Heart right ventricle (tissue), 16 donors: ENCODE measurements around the gene ELFN2. TPM values are rescaled to one million over a fixed set of nuclear protein-coding genes. Genes with fewer than 3 reads are reported as not detected.

Experiments used
- ATAC-seq, 8 donors: fragments of 200-7000 bp; cut with Tn5 transposase; one replicate each; pipeline ENCODE4 v1.9.1; 2020; ENCODE audit warnings: mild to moderate bottlenecking in 8 of 8, moderate library complexity in 8 of 8, moderate number of reproducible peaks in 1 of 8
- DNase-seq, 2 donors: peaks; one replicate each; pipeline ENCODE4 v3.0.0-alpha.2; 2020
- H3K27ac ChIP-seq, 10 donors: fragments of 200-600 bp; sonication (generic) in 2 of 10; one replicate each; pipeline versions ENCODE4 v1.5.0 to v1.8.0; 2020 to 2022; ENCODE audit warnings: mild to moderate bottlenecking in 3 of 10
- H3K27me3 ChIP-seq, 7 donors: fragments of 200-600 bp; one replicate each; pipeline ENCODE4 v1.8.0; 2021 to 2022; ENCODE audit warnings: mild to moderate bottlenecking in 2 of 7
- H3K36me3 ChIP-seq, 9 donors: fragments of 200-600 bp; sonication (generic) in 1 of 9; one replicate each; pipeline versions ENCODE4 v1.5.0 to v1.8.0; 2020 to 2022; ENCODE audit warnings: mild to moderate bottlenecking in 2 of 9
- H3K4me1 ChIP-seq, 9 donors: fragments of 200-600 bp; sonication (generic) in 1 of 9; one replicate each; pipeline versions ENCODE4 v1.5.0 to v1.8.0; 2020 to 2022; ENCODE audit warnings: mild to moderate bottlenecking in 4 of 9
- H3K4me3 ChIP-seq, 10 donors: fragments of 200-600 bp; sonication (generic) in 2 of 10; one replicate each; pipeline versions ENCODE4 v1.5.0 to v1.8.0; 2020 to 2022; ENCODE audit warnings: mild to moderate bottlenecking in 7 of 10, moderate library complexity in 2 of 10
- H3K9me3 ChIP-seq, 11 donors: fragments of 200-600 bp in 10 of 11; sonication (generic) in 2 of 11; one replicate each; pipeline versions ENCODE4 v1.5.0 to v1.8.0; 2013 to 2022; ENCODE audit warnings: mild to moderate bottlenecking in 2 of 11, control low read depth in 1 of 11, moderate library complexity in 1 of 11
- CTCF ChIP-seq, 9 donors: fragments of 200-600 bp; sonication (generic) in 2 of 9; IDR thresholded peaks; one replicate each; pipeline versions ENCODE4 v1.5.0 to v1.8.0; 2021 to 2022; ENCODE audit warnings: antibody characterized with exemption in 9 of 9, mild to moderate bottlenecking in 5 of 9, moderate library complexity in 1 of 9
- WGBS, 2 donors: extraction: QIAGEN DNeasy Blood & Tissue Kit; methylation state at CpG; one replicate each; pipeline ENCODE4 v1.1.7; 2013; ENCODE audit warnings: inconsistent platforms in 1 of 2; 5-methylcytosine and 5-hydroxymethylcytosine counted together
- intact Hi-C, 10 donors: fragments of 100-400 bp; cut with DNase I; formaldehyde crosslinking; loops; one replicate each; pipeline versions ENCODE4 v1.11.1 to v1.14.2; 2022
- polyA plus RNA-seq, 2 donors: library from polyadenylated mRNA; stranded (reverse); fragments of 200-250 nt; gene quantifications; one replicate each; pipeline ENCODE4 v1.2.3, GENCODE V29; 2013
- total RNA-seq, 10 donors: library from RNA; stranded (reverse); fragmentation: NEBNext Ultra II Directional in 3 of 10; extraction: Animal tissue kit (Norgen Biotek cat#: 25700) in 3 of 10; gene quantifications; one replicate each; pipeline versions ENCODE4 v1.2.1 to v1.2.4, GENCODE V29; 2021 to 2023
- donor health status: Arrhythmogenic right ventricular cardiomyopathy.
- donor health status: ischemic (EF 13 %, LVEDD 7.1; RV severe dilation, severe dysfunction).
- donor health status: healthy with polysubstance abuse.
- donor health status: DM: no; HTN: yes; CAD: no.
- donor health status: DM: no; HTN: no; CAD: no.
- donor health status: ischemic (EF 25% LVEDD 6.9; RV normal size, moderate dysfunction).
- donor health status: ischemic (EF 25% LVEDD 5.7; RV mildly dilated, moderate dysfunction).
- donor health status: healthy.
- donor health status: DM: yes; HTN: yes; CAD: no.
- donor health status: Ischemic cardiomyopathy.
- donor health status: ischemic (EF 35%, LVEDD 5.7; RV mildly dilated, moderate dysfunction).
- donor health status: nonischemic (EF 11% LVEDD 7.7; RV severe dilation, severe dysfunction).
- donor health status: DM: yes; HTN: yes; CAD: no.
- donor health status: PGD.
- donor health status: ischemic (EF 29% LVEDD 5.4; RV normal size, mild dysfunction).
- donor health status: nonischemic (EF 23%, LVEDD 6.1; RV moderate dilation, normal function).

Gene ELFN2
- total and polyA plus RNA-seq, 12 donors, result under 0.01 to 0.21 (median 0.05) TPM; not detected in 4

- H3K27me3 ChIP-seq, result peaks cover 0 to 61% (median 15%) of the 10 kb centered on the region in 7 donors
- no peaks in the 10 kb centered on the region for H3K36me3 ChIP-seq
- TF ChIP-seq CTCF (IDR thresholded peaks at IDR 0.05), result no peak
- DNase-seq (no peak), ATAC-seq (no peak)
- no peaks in the 10 kb centered on the region for H3K4me1 ChIP-seq
- intact Hi-C loops, result no loop called here
- no peak overlapping the region for H3K27ac ChIP-seq
- H3K4me3 ChIP-seq, result no peak overlapping the region
- H3K9me3 ChIP-seq, result no peaks in the 10 kb centered on the region
- 74 to 77% methylated on average over 10 of the region's 10 CpGs for WGBS, 2 donors
Observed at GRCh38 chr22:37357446-37358075, 69.7 kb downstream of the ELFN2 start.

GRCh38 chr22:37356922-37357321, 70.4 kb downstream of the ELFN2 start:
- Histone ChIP-seq H3K27me3 (peaks cover 0 to 68% (median 17%) of the 10 kb centered on the region in 7 donors), H3K36me3 (no peaks in the 10 kb centered on the region), H3K27ac (no peak overlapping the region), H3K9me3 (no peaks in the 10 kb centered on the region), H3K4me3 (no peak overlapping the region), H3K4me1 (no peaks in the 10 kb centered on the region)
- intact Hi-C loops, result no loop called here
- no peak for TF ChIP-seq CTCF (IDR thresholded peaks at IDR 0.05)
- ATAC-seq (no peak), DNase-seq (no peak)
- WGBS, 2 donors, result 75 to 76% methylated on average over 8 of the region's 8 CpGs

- intact Hi-C loops, result no loop called here
- ATAC-seq (no peak), DNase-seq (no peak)
- 81 to 83% methylated on average over 14 of the region's 14 CpGs for WGBS, 2 donors
- H3K27ac ChIP-seq, result no peak overlapping the region
- no peaks in the 10 kb centered on the region for H3K36me3 ChIP-seq
- no peaks in the 10 kb centered on the region for H3K4me1 ChIP-seq
- peaks cover 0 to 66% (median 17%) of the 10 kb centered on the region in 7 donors for H3K27me3 ChIP-seq
- TF ChIP-seq CTCF (IDR thresholded peaks at IDR 0.05), result no peak
- H3K9me3 ChIP-seq, result no peaks in the 10 kb centered on the region
- H3K4me3 ChIP-seq, result no peak overlapping the region
Observed at GRCh38 chr22:37355174-37355573, 72.1 kb downstream of the ELFN2 start.

- Histone ChIP-seq H3K4me1 (no peaks in the 10 kb centered on the region), H3K9me3 (no peaks in the 10 kb centered on the region), H3K4me3 (no peak overlapping the region), H3K36me3 (no peaks in the 10 kb centered on the region), H3K27ac (no peak overlapping the region), H3K27me3 (peaks cover 0 to 68% (median 17%) of the 10 kb centered on the region in 7 donors)
- DNase-seq (no peak), ATAC-seq (no peak)
- TF ChIP-seq CTCF (IDR thresholded peaks at IDR 0.05), result no peak
- WGBS, 2 donors, result 76% methylated on average over 5 of the region's 5 CpGs
- intact Hi-C loops, result no loop called here
Observed at GRCh38 chr22:37354670-37355069, 72.6 kb downstream of the ELFN2 start.
